Keratinocyte (primary cell): ENCODE measurements around the gene LY6G6D. TPM values are rescaled to one million over a fixed set of nuclear protein-coding genes. Genes with fewer than 3 reads are reported as not detected.

Source experiments
- DNase-seq: peaks from one replicate; pipeline ENCODE4 v3.0.0-alpha.2; 2011; ENCODE audit warnings: low read depth, missing footprints, low spot score
- FAIRE-seq: peaks from 2 replicates; lab custom pipeline; 2011; peaks lifted over from hg19 to GRCh38; lab: Jason Lieb, UNC
- H2AFZ ChIP-seq: 2 replicates; pipeline ENCODE4 v1.6.0; 2012; ENCODE audit warnings: low read length, control low read depth, inconsistent platforms; ENCODE audit not compliant: control insufficient read depth
- H3K27ac ChIP-seq: 2 replicates; pipeline ENCODE4 v1.5.1; 2011; ENCODE audit warnings: low read length; ENCODE audit not compliant: control insufficient read depth, insufficient read depth
- H3K27me3 ChIP-seq: 3 replicates; pipeline ENCODE4 v1.6.0; 2011; ENCODE audit warnings: low read length; ENCODE audit not compliant: control insufficient read depth, insufficient read depth; ENCODE audit errors: extremely low read depth
- H3K36me3 ChIP-seq, 2 experiments: 2 replicates in 1 of 2; 3 replicates in 1 of 2; pipeline ENCODE4 v1.5.1; 2011; ENCODE audit warnings: low read length in 2 of 2, mild to moderate bottlenecking in 1 of 2; ENCODE audit not compliant: control insufficient read depth in 2 of 2, insufficient read depth in 2 of 2; ENCODE audit errors: extremely low read depth in 1 of 2
- H3K4me1 ChIP-seq: 3 replicates; pipeline ENCODE4 v1.5.1; 2011; ENCODE audit warnings: low read length; ENCODE audit not compliant: control insufficient read depth, insufficient read depth; ENCODE audit errors: extremely low read depth
- H3K4me2 ChIP-seq: 3 replicates; pipeline ENCODE4 v1.6.0; 2011; ENCODE audit warnings: low read depth, low read length; ENCODE audit not compliant: control insufficient read depth, insufficient read depth; ENCODE audit errors: extremely low read depth
- H3K4me3 ChIP-seq, 3 experiments: fragments of 200-600 bp in 1 of 3; sonication (generic) in 1 of 3; 2 replicates in 2 of 3; 3 replicates in 1 of 3; pipeline ENCODE4 v1.5.1; 2011 to 2016; ENCODE audit warnings: low read length in 3 of 3, mild to moderate bottlenecking in 3 of 3, control low read depth in 2 of 3, inconsistent platforms in 1 of 3, low read depth in 1 of 3, mixed read lengths in 1 of 3, mixed run types in 1 of 3, moderate library complexity in 1 of 3; ENCODE audit not compliant: control insufficient read depth in 2 of 3, insufficient read depth in 2 of 3; ENCODE audit errors: extremely low read depth in 1 of 3
- H3K79me2 ChIP-seq: 2 replicates; pipeline ENCODE4 v1.6.0; 2012; ENCODE audit warnings: low read length; ENCODE audit not compliant: control insufficient read depth, insufficient read depth
- H3K9ac ChIP-seq: 3 replicates; pipeline ENCODE4 v1.6.0; 2011; ENCODE audit warnings: low read length; ENCODE audit not compliant: control insufficient read depth, insufficient read depth; ENCODE audit errors: extremely low read depth
- H3K9me1 ChIP-seq: 3 replicates; pipeline ENCODE4 v1.6.0; 2011; ENCODE audit warnings: low read length; ENCODE audit not compliant: control insufficient read depth, insufficient read depth; ENCODE audit errors: extremely low read depth
- H3K9me3 ChIP-seq: 2 replicates; pipeline ENCODE4 v1.5.1; 2012; ENCODE audit warnings: low read depth, low read length; ENCODE audit not compliant: control insufficient read depth
- H4K20me1 ChIP-seq: 3 replicates; pipeline ENCODE4 v1.6.0; 2011; ENCODE audit warnings: low read length; ENCODE audit not compliant: control insufficient read depth, insufficient read depth; ENCODE audit errors: extremely low read depth
- CTCF ChIP-seq, 3 experiments: IDR thresholded peaks in 1 of 3; conservative IDR thresholded peaks in 1 of 3; optimal IDR thresholded peaks in 1 of 3; 2 replicates in 2 of 3; 3 replicates in 1 of 3; pipeline versions ENCODE3 to v1.5.1; 2011; ENCODE audit warnings: low read length in 3 of 3, mild to moderate bottlenecking in 3 of 3, moderate library complexity in 2 of 3, control low read depth in 1 of 3, inconsistent platforms in 1 of 3; ENCODE audit not compliant: insufficient read depth in 2 of 3; ENCODE audit errors: extremely low read depth in 1 of 3
- EZH2 ChIP-seq: IDR thresholded peaks from one replicate; pipeline ENCODE4 v1.6.1; 2012; ENCODE audit warnings: inconsistent platforms, mild to moderate bottlenecking, low read length, moderate library complexity
- dilution Hi-C: fragments of 300-500 bp; cut with MboI; formaldehyde crosslinking; loops from one replicate; pipeline ENCODE4 v1.7.0; 2020; ENCODE audit warnings: low sequenced_read_pairs; ENCODE audit not compliant: extremely low pct_ligation_motif_present
- polyA plus RNA-seq, 5 experiments: library from polyadenylated mRNA; depleted of rRNA in 3 of 5; stranded (reverse) in 3 of 5; stranded (forward) in 1 of 5; unstranded in 1 of 5; fragments of >200 nt; gene quantifications; 1 replicate in 1 of 5; 2 replicates in 3 of 5; 3 replicates in 1 of 5; pipeline versions ENCODE4 v1.2.1 to v1.2.3, GENCODE V29; 2011 to 2012; ENCODE audit warnings: missing spikeins in 2 of 5, low read depth in 1 of 5, low replicate concordance in 1 of 5

The LY6G6D gene
- polyA plus RNA-seq, 1 donor (not counting 4 experiments of a cell fraction or from before 2014, with no cell fraction given) = 0.33 TPM

GRCh38 chr6:31761343-31761742, 46.2 kb downstream of the LY6G6D start:
- Histone ChIP-seq H3K9ac (no peak overlapping the region), H3K4me1 (peaks cover 5% of the 10 kb centered on the region)
- FAIRE-seq = no peak

GRCh38 chr6:31762356-31762755, 47.2 kb downstream of the LY6G6D start, which contains the start of gene SAPCD1:
Gene SAPCD1 (plus strand): TSS chr6:31762656. CDS start chr6:31763055, 399 bp downstream.
- TF ChIP-seq CTCF (optimal IDR thresholded peaks at IDR 0.05 in 1 of 3, IDR thresholded peaks at IDR 0.05 in 1 of 3, conservative IDR thresholded peaks at IDR 0.05 in 1 of 3; ENCODE audit: extremely low read depth in 1 of 3, insufficient read depth in 2 of 3, low read length in 3 of 3) = no peak
- TF ChIP-seq EZH2 = no peak
- no peaks in the 10 kb centered on the region for H3K9me3 ChIP-seq
- H2AFZ ChIP-seq = no peak within 1 kb of the TSS
- no peak within 1 kb of the TSS for H3K4me3 ChIP-seq
- H3K27me3 ChIP-seq = no peaks in the 10 kb centered on the region
- no peak for FAIRE-seq
- no peaks in the 10 kb centered on the region for H3K9me1 ChIP-seq
- peaks cover 6 to 13% of the 10 kb centered on the region in 2 experiments for H3K36me3 ChIP-seq
- no peak within 1 kb of the TSS for H3K9ac ChIP-seq
- no peaks in the 10 kb centered on the region for H4K20me1 ChIP-seq
- no peak for DNase-seq
- no peak within 1 kb of the TSS for H3K4me2 ChIP-seq
- H3K79me2 ChIP-seq = no peaks in the 10 kb centered on the region
- H3K27ac ChIP-seq = no peak within 1 kb of the TSS
- dilution Hi-C loops = no loop called here
- H3K4me1 ChIP-seq = peaks cover 5% of the 10 kb centered on the region

More at GRCh38 chr6:31761343-31761742, 46.2 kb downstream of the LY6G6D start:
- Histone ChIP-seq H3K27me3 (no peaks in the 10 kb centered on the region), H3K4me3 (no peak overlapping the region), H2AFZ (no peak overlapping the region), H4K20me1 (no peaks in the 10 kb centered on the region), H3K27ac (no peak overlapping the region), H3K9me1 (no peaks in the 10 kb centered on the region), H3K79me2 (no peaks in the 10 kb centered on the region), H3K9me3 (no peaks in the 10 kb centered on the region), H3K4me2 (no peak overlapping the region), H3K36me3 (peaks cover 6 to 13% of the 10 kb centered on the region in 2 experiments)
- no peak for DNase-seq
- dilution Hi-C loops = no loop called here
- TF ChIP-seq CTCF (optimal IDR thresholded peaks at IDR 0.05 in 1 of 3, IDR thresholded peaks at IDR 0.05 in 1 of 3, conservative IDR thresholded peaks at IDR 0.05 in 1 of 3; ENCODE audit: extremely low read depth in 1 of 3, insufficient read depth in 2 of 3, low read length in 3 of 3) = no peak
